ENCODE data around the gene CAPN5. TPM values are rescaled to one million over a fixed set of nuclear protein-coding genes. Genes with fewer than 3 reads are reported as not detected.

Gene CAPN5
- total and polyA plus RNA-seq, 7 donors, result 0.59 to 1.8 (median 0.88) TPM

GRCh38 chr11:77069336-77069968 is 2.7 kb downstream of the CAPN5 start:
- H3K4me1 ChIP-seq, result no peaks in the 10 kb centered on the region
- TF ChIP-seq CTCF (IDR thresholded peaks at IDR 0.05), result no peak
- intact Hi-C loops (cut with DNase I), result no loop called here
- ATAC-seq, result no peak
- no peaks in the 10 kb centered on the region for H3K36me3 ChIP-seq (ENCODE audit: insufficient read depth in 1 of 2, low read depth in 1 of 2)
- no peak overlapping the region for H3K27ac ChIP-seq
- H3K27me3 ChIP-seq (ENCODE audit: insufficient read depth in 3 of 3, low read length in 2 of 3), result no peaks in the 10 kb centered on the region
- H3K9me3 ChIP-seq, result no peaks in the 10 kb centered on the region
- WGBS, 3 donors, result 54 to 65% (median 54%) methylated on average over 6 of the region's 6 CpGs
- no peak for DNase-seq
- no peak overlapping the region for H3K4me3 ChIP-seq

GRCh38 chr11:77069969-77070582 is 3.3 kb downstream of the CAPN5 start:
- Histone ChIP-seq H3K4me3 (no peak overlapping the region), H3K27ac (no peak overlapping the region), H3K36me3 (ENCODE audit: insufficient read depth in 1 of 2, low read depth in 1 of 2) (no peaks in the 10 kb centered on the region), H3K27me3 (ENCODE audit: insufficient read depth in 3 of 3, low read length in 2 of 3) (no peaks in the 10 kb centered on the region), H3K9me3 (no peaks in the 10 kb centered on the region), H3K4me1 (no peaks in the 10 kb centered on the region)
- WGBS, 3 donors, result 73 to 88% (median 76%) methylated on average over 8 of the region's 8 CpGs
- intact Hi-C loops (cut with DNase I), result no loop called here
- ATAC-seq, result no peak
- DNase-seq, result no peak
- no peak for TF ChIP-seq CTCF (IDR thresholded peaks at IDR 0.05)

GRCh38 chr11:77071077-77071476 is 4.3 kb downstream of the CAPN5 start:
- WGBS, 3 donors, result 69 to 84% (median 73%) methylated on average over 7 of the region's 7 CpGs
- no peak for TF ChIP-seq CTCF (IDR thresholded peaks at IDR 0.05)
- ATAC-seq (no peak), DNase-seq (no peak)
- H3K36me3 ChIP-seq (ENCODE audit: insufficient read depth in 1 of 2, low read depth in 1 of 2), result no peaks in the 10 kb centered on the region
- intact Hi-C loops (cut with DNase I), result no loop called here
- no peak overlapping the region for H3K4me3 ChIP-seq
- no peaks in the 10 kb centered on the region for H3K4me1 ChIP-seq
- H3K27me3 ChIP-seq (ENCODE audit: insufficient read depth in 3 of 3, low read length in 2 of 3), result no peaks in the 10 kb centered on the region
- no peaks in the 10 kb centered on the region for H3K9me3 ChIP-seq
- no peak overlapping the region for H3K27ac ChIP-seq

GRCh38 chr11:77071671-77072605 is 5.2 kb downstream of the CAPN5 start:
- intact Hi-C loops (cut with DNase I), result no loop called here
- DNase-seq (no peak), ATAC-seq (no peak)
- Histone ChIP-seq H3K9me3 (no peaks in the 10 kb centered on the region), H3K27me3 (ENCODE audit: insufficient read depth in 3 of 3, low read length in 2 of 3) (no peaks in the 10 kb centered on the region), H3K36me3 (ENCODE audit: insufficient read depth in 1 of 2, low read depth in 1 of 2) (no peaks in the 10 kb centered on the region), H3K4me3 (no peak overlapping the region), H3K27ac (no peak overlapping the region), H3K4me1 (no peaks in the 10 kb centered on the region)
- WGBS, 3 donors, result 77 to 85% (median 82%) methylated on average over 15 of the region's 15 CpGs
- no peak for TF ChIP-seq CTCF (IDR thresholded peaks at IDR 0.05)
